K562 (cell line): ENCODE results near the gene PUDP. TPM values are rescaled to one million over a fixed set of nuclear protein-coding genes. Genes with fewer than 3 reads are reported as not detected.

Experiments used
- ATAC-seq: fragments of 200-7000 bp; cut with Tn5 transposase; 3 replicates; pipeline ENCODE4 v1.9.1; 2020; ENCODE audit warnings: moderate library complexity
- BruUV-seq: library from RNA; stranded (reverse); fragments of 400-500 nt; replicated peaks from 2 replicates; lab custom pipeline; 2021; lab: Mats Ljungman, UMichigan
- CTCF ChIA-PET: fragments of 300-600 bp; formaldehyde crosslinking; extraction: SDS; loops from one replicate; lab custom pipeline; 2021; ENCODE audit warnings: low intra/inter-chr PET ratio; lab: Yijun Ruan, JAX
- POLR2A ChIA-PET: fragments of 300-600, 350-650 bp; sonication (Branson Sonifier 250); formaldehyde crosslinking; extraction: SDS; loops from one replicate; lab custom pipeline; 2021; ENCODE audit warnings: antibody characterized with exemption, inconsistent platforms; lab: Yijun Ruan, JAX
- DNase-seq, 4 experiments: peaks; one replicate each; pipeline versions ENCODE4 v3.0.0 to v3.0.0-alpha.2; 2011 to 2018; ENCODE audit warnings: low spot score in 3 of 4, mixed read lengths in 3 of 4; ENCODE audit errors: extremely low read depth in 1 of 4
- FAIRE-seq: peaks from 2 replicates; lab custom pipeline; 2011; peaks lifted over from hg19 to GRCh38; lab: Jason Lieb, UNC
- H2AFZ ChIP-seq: 2 replicates; pipeline ENCODE4 v1.6.0; 2011; ENCODE audit warnings: low read depth, low read length, control low read depth, inconsistent platforms
- H3K27ac ChIP-seq: fragments of 200-600 bp; 3 replicates; pipeline ENCODE4 v1.8.0; 2011; ENCODE audit warnings: low read depth, mild to moderate bottlenecking, control low read depth, inconsistent platforms, low read length, moderate library complexity, mixed read lengths; ENCODE audit errors: extremely low read depth
- H3K27me3 ChIP-seq, 2 experiments: fragments of 300-600 bp in 1 of 2; 2 replicates in 1 of 2; 3 replicates in 1 of 2; pipeline versions ENCODE4 v1.6.0 to v1.8.0; 2011; ENCODE audit warnings: inconsistent platforms in 2 of 2, low read length in 2 of 2, mild to moderate bottlenecking in 1 of 2, mixed read lengths in 1 of 2, moderate library complexity in 1 of 2; ENCODE audit not compliant: control insufficient read depth in 2 of 2, insufficient read depth in 2 of 2
- H3K36me3 ChIP-seq: fragments of 300-600 bp; 3 replicates; pipeline ENCODE4 v1.8.0; 2011; ENCODE audit warnings: mild to moderate bottlenecking, low read length, inconsistent platforms; ENCODE audit not compliant: control insufficient read depth, insufficient read depth
- H3K4me1 ChIP-seq, 2 experiments: fragments of 200-600 bp in 1 of 2; replicated peaks in 1 of 2; 2 replicates in 1 of 2; 3 replicates in 1 of 2; pipeline versions ENCODE4 v1.5.1 to v1.8.0; 2011; ENCODE audit warnings: inconsistent platforms in 2 of 2, low read length in 2 of 2, mild to moderate bottlenecking in 1 of 2, mixed read lengths in 1 of 2, moderate library complexity in 1 of 2; ENCODE audit not compliant: control insufficient read depth in 2 of 2, insufficient read depth in 2 of 2
- H3K4me2 ChIP-seq: 2 replicates; pipeline ENCODE4 v1.6.1; 2011; ENCODE audit warnings: low read length, control low read depth, inconsistent platforms, mixed read lengths; ENCODE audit not compliant: insufficient read depth
- H3K4me3 ChIP-seq: fragments of 200-600 bp; sonication (generic), shearing (Covaris generic); 2 replicates; pipeline ENCODE4 v1.5.1; 2016; ENCODE audit warnings: control low read depth, inconsistent platforms
- H3K79me2 ChIP-seq: fragments of 200-600 bp; 3 replicates; pipeline ENCODE4 v1.8.0; 2011; ENCODE audit warnings: low read length, inconsistent platforms; ENCODE audit not compliant: control insufficient read depth, insufficient read depth
- H3K9ac ChIP-seq, 2 experiments: 2 replicates each; pipeline versions ENCODE4 v1.6.0 to v1.6.1; 2011; ENCODE audit warnings: low read depth in 2 of 2, low read length in 2 of 2, control low read depth in 1 of 2, inconsistent platforms in 1 of 2, mild to moderate bottlenecking in 1 of 2, mixed read lengths in 1 of 2; ENCODE audit not compliant: insufficient read depth in 1 of 2
- H3K9me1 ChIP-seq: one replicate; pipeline ENCODE4 v1.6.0; 2011; ENCODE audit warnings: inconsistent platforms, mild to moderate bottlenecking, low read length, moderate library complexity; ENCODE audit not compliant: control insufficient read depth, insufficient read depth
- H3K9me3 ChIP-seq: replicated peaks from 2 replicates; pipeline ENCODE4 v1.5.1; 2011; ENCODE audit warnings: low read depth, low read length, inconsistent platforms; ENCODE audit not compliant: control insufficient read depth, insufficient read depth
- H4K20me1 ChIP-seq: replicated peaks from 2 replicates; pipeline ENCODE4 v1.6.1; 2011; ENCODE audit warnings: low read length, inconsistent platforms, mixed read lengths; ENCODE audit not compliant: control insufficient read depth, insufficient read depth
- ARNT ChIP-seq, 2 experiments: fragments of 450-650 bp; IDR thresholded peaks; 2 replicates each; pipeline ENCODE4 v1.6.1; 2016; ENCODE audit warnings: mild to moderate bottlenecking in 1 of 2
- CBFB ChIP-seq: sonication (generic); formaldehyde crosslinking; IDR thresholded peaks from 2 replicates; pipeline ENCODE4 v1.4.0; 2020; ENCODE audit warnings: mild to moderate bottlenecking, missing genetic modification reagents
- HNRNPL ChIP-seq: fragments of 200-400 bp; formaldehyde crosslinking; IDR thresholded peaks from 2 replicates; pipeline ENCODE4 v1.6.1; 2017; ENCODE audit warnings: low read depth, mild to moderate bottlenecking, low read length
- MAFG ChIP-seq: fragments of 450-650 bp; conservative IDR thresholded peaks from 2 replicates; pipeline ENCODE4 v1.6.1; 2016; ENCODE audit warnings: missing genetic modification characterization, missing compliant biosample characterization
- MED1 ChIP-seq: sonication (generic); formaldehyde crosslinking; IDR thresholded peaks from 2 replicates; pipeline ENCODE4 v1.8.1; 2023; ENCODE audit warnings: missing genetic modification reagents, borderline replicate concordance
- NFIX ChIP-seq: fragments of 250-450 bp; sonication (Bioruptor Pico); IDR thresholded peaks from 2 replicates; pipeline ENCODE4 v1.4.0; 2020; ENCODE audit warnings: low read depth, mild to moderate bottlenecking, moderate library complexity
- PCBP2 ChIP-seq: fragments of 200-400 bp; formaldehyde crosslinking; IDR thresholded peaks from 2 replicates; pipeline ENCODE4 v1.6.1; 2018; ENCODE audit warnings: low read length, low read depth, mild to moderate bottlenecking, moderate library complexity; ENCODE audit not compliant: poor library complexity, severe bottlenecking
- RAD51 ChIP-seq: fragments of 450-650 bp; IDR thresholded peaks from 2 replicates; pipeline ENCODE4 v1.7.1; 2016; ENCODE audit warnings: low read depth, mild to moderate bottlenecking, borderline replicate concordance
- SMAD2 ChIP-seq: fragments of 150-350 bp; IDR thresholded peaks from 2 replicates; pipeline ENCODE4 v1.6.1; 2014; ENCODE audit warnings: low read depth, mild to moderate bottlenecking, low read length
- TFAM ChIP-seq: fragments of 250-450 bp; sonication (Bioruptor Pico); conservative IDR thresholded peaks from 2 replicates; pipeline ENCODE4 v1.5.0; 2021; ENCODE audit warnings: mild to moderate bottlenecking, moderate library complexity
- TRIM28 ChIP-seq: fragments of 450-650 bp; IDR thresholded peaks from 2 replicates; pipeline ENCODE4 v1.6.1; 2017
- ZNF311 ChIP-seq: fragments of 250-450 bp; sonication (Bioruptor Pico); IDR thresholded peaks from 2 replicates; pipeline ENCODE4 v1.4.0; 2020; ENCODE audit warnings: mild to moderate bottlenecking, moderate library complexity
- ZNF347 ChIP-seq: fragments of 450-650 bp; formaldehyde crosslinking; IDR thresholded peaks from 2 replicates; pipeline ENCODE4 v1.4.0; 2020; ENCODE audit warnings: low read depth, mild to moderate bottlenecking, moderate library complexity
- ZNF79 ChIP-seq: fragments of 250-450 bp; sonication (Bioruptor Pico); IDR thresholded peaks from 2 replicates; pipeline ENCODE4 v1.4.0; 2020; ENCODE audit warnings: low read depth, mild to moderate bottlenecking, moderate library complexity
- WGBS: fragments of 100-300 bp; shearing (Covaris generic); methylation state at CpG from one replicate; pipeline ENCODE4 v1.1.6; 2016; ENCODE audit warnings: low coverage, mixed read lengths; ENCODE audit not compliant: insufficient coverage; ENCODE audit errors: missing lambda C conversion rate; 5-methylcytosine and 5-hydroxymethylcytosine counted together
- in situ Hi-C: fragments of 300-500 bp; cut with MboI; formaldehyde crosslinking; loops from 4 replicates; pipeline ENCODE4 v1.15.0; 2018; ENCODE audit warnings: inconsistent platforms, mixed read lengths
- intact Hi-C: fragments of 100-400 bp; cut with micrococcal nuclease; formaldehyde crosslinking; loops from 2 replicates; pipeline ENCODE4 v1.14.2; 2022
- polyA plus RNA-seq, 8 experiments: library from polyadenylated mRNA; depleted of rRNA in 4 of 8; stranded (reverse) in 5 of 8; unstranded in 3 of 8; fragments of >200 nt; fragmentation: Nextera tagmentation in 2 of 8; fragmentation: Illumina TruSeq in 1 of 8; extraction: Ambion mirVana in 2 of 8; extraction: Trizol in 1 of 8; gene quantifications; 2 replicates each; pipeline versions ENCODE4 v1.2.1 to v1.2.3, GENCODE V29; 2011 to 2014; ENCODE audit warnings: inconsistent platforms in 1 of 8, missing spikeins in 1 of 8
- total RNA-seq, 7 experiments: library from RNA; depleted of rRNA in 6 of 7; stranded (reverse); fragments of >200 nt in 6 of 7; fragmentation: Illumina TruSeq in 2 of 7; extraction: Trizol in 2 of 7; gene quantifications; 2 replicates each; pipeline versions ENCODE4 v1.2.1 to v1.2.3, GENCODE V29; 2011 to 2021; ENCODE audit warnings: low replicate concordance in 1 of 7
- TF ChIP-seq, protein P1 (sequence below): fragments of 250-450 bp; sonication (Bioruptor Pico); IDR thresholded peaks from 2 replicates; pipeline ENCODE4 v1.6.1; 2021; ENCODE audit warnings: mild to moderate bottlenecking
- TF ChIP-seq, protein P2 (sequence below): IDR thresholded peaks from 3 replicates; pipeline ENCODE4 v1.6.1; 2011; ENCODE audit warnings: borderline replicate concordance, mild to moderate bottlenecking; ENCODE audit not compliant: insufficient read length, insufficient read depth

PUDP gene
- total and polyA plus RNA-seq, 9 of the 15 experiments (the other 6 are each of a cell fraction or from before 2014, with no cell fraction given), result 13.6 to 63.0 (median 29.2) TPM

DNA sequence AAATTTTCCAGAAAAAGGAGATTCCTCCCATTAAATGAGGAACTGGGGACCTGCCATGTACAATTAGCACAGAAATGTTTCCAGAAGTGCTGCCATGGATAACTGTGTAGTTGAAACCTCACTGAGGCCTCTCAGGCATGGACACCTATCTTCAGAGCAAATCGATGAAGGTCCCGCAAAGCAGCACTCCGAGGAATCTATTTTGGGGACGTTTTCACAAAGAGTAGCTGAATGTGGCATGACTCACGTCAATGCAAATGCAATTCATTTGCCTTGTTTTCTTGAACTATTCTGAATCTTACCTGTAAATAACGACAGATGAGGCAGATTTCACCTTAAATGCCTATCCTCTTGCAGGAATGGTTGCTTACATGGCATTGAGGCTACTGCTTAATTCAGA is 87.5 kb downstream of the PUDP start:
- Histone ChIP-seq H3K79me2 (no peaks in the 10 kb centered on the region), H3K27ac (no peak overlapping the region)

DNA sequence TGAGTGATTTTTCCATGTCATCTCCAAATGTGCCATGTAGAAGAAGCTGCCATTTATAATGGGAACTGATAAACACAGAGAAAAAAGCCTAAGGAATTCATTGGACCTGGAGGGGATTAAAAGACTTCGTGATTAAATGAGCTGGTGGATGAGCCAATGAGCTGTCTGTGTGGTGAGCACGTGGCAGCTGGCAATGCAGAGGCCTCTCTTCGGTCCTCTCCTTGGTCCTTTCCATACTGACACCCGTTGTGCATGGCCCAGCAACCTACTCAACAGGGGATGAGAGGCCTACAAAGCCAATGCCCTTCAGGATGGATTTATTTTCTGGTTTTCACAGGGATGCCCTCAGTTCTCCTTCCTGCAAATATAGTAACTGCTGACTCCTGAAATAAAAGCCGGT is 88.1 kb downstream of the PUDP start:
- 80% methylated on average over 2 of the region's 5 CpGs for WGBS
- intact Hi-C loops, result no loop called here
- ATAC-seq (no peak), DNase-seq (no peak), FAIRE-seq (no peak)
- Histone ChIP-seq H3K4me1 (peaks cover 3 to 4% of the 10 kb centered on the region in 2 experiments; a peak in 3 of 5 replicates), H3K79me2 (no peaks in the 10 kb centered on the region), H3K4me3 (no peak overlapping the region), H3K9ac (no peak overlapping the region), H4K20me1 (no peaks in the 10 kb centered on the region), H3K4me2 (no peak overlapping the region), H3K36me3 (peaks cover 19% of the 10 kb centered on the region; the same call in 2 of the 3 replicates), H3K27me3 (no peaks in the 10 kb centered on the region), H3K9me3 (no peaks in the 10 kb centered on the region), H3K9me1 (no peaks in the 10 kb centered on the region), H3K27ac (no peak overlapping the region), H2AFZ (no peak overlapping the region)
- ChIA-PET POLR2A (no interaction called here), CTCF (no interaction called here)
- no TSS peak for BruUV-seq
- in situ Hi-C loops, result no loop called here
- TF ChIP-seq MED1 (CRISPR knock-in tag), result no peak
- TF ChIP-seq, protein P1, sequence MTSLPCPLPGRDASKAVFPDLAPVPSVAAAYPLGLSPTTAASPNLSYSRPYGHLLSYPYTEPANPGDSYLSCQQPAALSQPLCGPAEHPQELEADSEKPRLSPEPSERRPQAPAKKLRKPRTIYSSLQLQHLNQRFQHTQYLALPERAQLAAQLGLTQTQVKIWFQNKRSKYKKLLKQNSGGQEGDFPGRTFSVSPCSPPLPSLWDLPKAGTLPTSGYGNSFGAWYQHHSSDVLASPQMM (CRISPR knock-in tag), result no peak
- TF ChIP-seq, protein P2, sequence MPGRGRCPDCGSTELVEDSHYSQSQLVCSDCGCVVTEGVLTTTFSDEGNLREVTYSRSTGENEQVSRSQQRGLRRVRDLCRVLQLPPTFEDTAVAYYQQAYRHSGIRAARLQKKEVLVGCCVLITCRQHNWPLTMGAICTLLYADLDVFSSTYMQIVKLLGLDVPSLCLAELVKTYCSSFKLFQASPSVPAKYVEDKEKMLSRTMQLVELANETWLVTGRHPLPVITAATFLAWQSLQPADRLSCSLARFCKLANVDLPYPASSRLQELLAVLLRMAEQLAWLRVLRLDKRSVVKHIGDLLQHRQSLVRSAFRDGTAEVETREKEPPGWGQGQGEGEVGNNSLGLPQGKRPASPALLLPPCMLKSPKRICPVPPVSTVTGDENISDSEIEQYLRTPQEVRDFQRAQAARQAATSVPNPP, result no peak
- TF ChIP-seq HNRNPL, result no peak
- TF ChIP-seq TRIM28, result no peak
- TF ChIP-seq PCBP2, result no peak
- no peak for TF ChIP-seq CBFB (CRISPR knock-in tag)
- TF ChIP-seq SMAD2, result no peak
- no peak for TF ChIP-seq NFIX (CRISPR knock-in tag)
- no peak for TF ChIP-seq ZNF347 (CRISPR knock-in tag)

More for the DNA sequence above, 87.5 kb downstream of the PUDP start:
- Histone ChIP-seq H3K4me2 (no peak overlapping the region), H3K9me1 (no peaks in the 10 kb centered on the region), H2AFZ (no peak overlapping the region), H3K9ac (no peak overlapping the region), H3K9me3 (no peaks in the 10 kb centered on the region), H3K36me3 (peaks cover 19% of the 10 kb centered on the region; the same call in 2 of the 3 replicates), H3K4me1 (peaks cover 3 to 4% of the 10 kb centered on the region in 2 experiments; a peak in 3 of 5 replicates), H4K20me1 (no peaks in the 10 kb centered on the region), H3K27me3 (no peaks in the 10 kb centered on the region), H3K4me3 (no peak overlapping the region)
- POLR2A ChIA-PET, result no interaction called here
- 94% methylated on average over 5 of the region's 6 CpGs for WGBS
- TF ChIP-seq ZNF79 (no peak), ARNT (IDR thresholded peaks at IDR 0.05) (no peak), RAD51 (no peak), TFAM (no peak), ZNF311 (CRISPR knock-in tag) (no peak), MAFG (no peak)
- DNase-seq, result no peak
- CTCF ChIA-PET, result no interaction called here
- in situ Hi-C loops, result no loop called here
- BruUV-seq, result no TSS peak
- intact Hi-C loops, result no loop called here
- FAIRE-seq, result no peak
- ATAC-seq, result no peak
